Measurements from ENCODE around the gene GNB2. TPM values are rescaled to one million over a fixed set of nuclear protein-coding genes. Genes with fewer than 3 reads are reported as not detected.

Gene GNB2
- polyA plus RNA-seq, 1 experiment: 172 TPM

DNA sequence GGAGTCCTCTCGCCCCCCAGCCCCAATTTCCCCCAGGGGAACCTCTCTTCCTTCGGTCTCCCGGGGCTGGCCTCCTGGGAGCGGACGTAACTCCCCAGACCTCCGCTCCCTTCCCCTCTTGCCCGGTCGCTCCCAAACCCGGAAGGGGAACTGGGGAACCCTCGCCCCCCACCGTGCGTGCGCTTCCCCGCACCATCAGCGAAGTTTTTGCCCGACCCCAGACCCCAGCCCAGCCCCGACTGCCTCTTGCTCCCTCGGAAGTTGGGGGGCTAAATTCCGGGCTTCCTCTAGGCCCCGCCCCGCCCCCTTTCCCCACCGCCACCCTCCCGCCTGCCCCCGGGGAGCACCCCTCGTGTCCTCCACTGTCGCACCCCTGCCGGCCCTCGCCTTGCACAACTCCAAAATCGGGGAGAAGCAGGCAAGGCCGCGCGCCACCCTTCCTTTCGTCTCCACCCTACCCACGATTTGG lies 436 bp downstream of the GNB2 start:
- Histone ChIP-seq H3K27me3 (ENCODE audit: control insufficient read depth, insufficient read depth, low read length) (peaks cover 4% of the 10 kb centered on the region), H3K4me3 (ENCODE audit: low read depth, low read length) (peak overlapping the region; percentile 97), H3K36me3 (ENCODE audit: control insufficient read depth, insufficient read depth, low read length) (peaks cover 21% of the 10 kb centered on the region)
- TF ChIP-seq, protein P1, sequence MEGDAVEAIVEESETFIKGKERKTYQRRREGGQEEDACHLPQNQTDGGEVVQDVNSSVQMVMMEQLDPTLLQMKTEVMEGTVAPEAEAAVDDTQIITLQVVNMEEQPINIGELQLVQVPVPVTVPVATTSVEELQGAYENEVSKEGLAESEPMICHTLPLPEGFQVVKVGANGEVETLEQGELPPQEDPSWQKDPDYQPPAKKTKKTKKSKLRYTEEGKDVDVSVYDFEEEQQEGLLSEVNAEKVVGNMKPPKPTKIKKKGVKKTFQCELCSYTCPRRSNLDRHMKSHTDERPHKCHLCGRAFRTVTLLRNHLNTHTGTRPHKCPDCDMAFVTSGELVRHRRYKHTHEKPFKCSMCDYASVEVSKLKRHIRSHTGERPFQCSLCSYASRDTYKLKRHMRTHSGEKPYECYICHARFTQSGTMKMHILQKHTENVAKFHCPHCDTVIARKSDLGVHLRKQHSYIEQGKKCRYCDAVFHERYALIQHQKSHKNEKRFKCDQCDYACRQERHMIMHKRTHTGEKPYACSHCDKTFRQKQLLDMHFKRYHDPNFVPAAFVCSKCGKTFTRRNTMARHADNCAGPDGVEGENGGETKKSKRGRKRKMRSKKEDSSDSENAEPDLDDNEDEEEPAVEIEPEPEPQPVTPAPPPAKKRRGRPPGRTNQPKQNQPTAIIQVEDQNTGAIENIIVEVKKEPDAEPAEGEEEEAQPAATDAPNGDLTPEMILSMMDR (IDR thresholded peaks at IDR 0.05; ENCODE audit: insufficient read depth, low read depth, low read length): no peak
- ChIA-PET POLR2A (no interaction called here), CTCF (interaction anchor here (1.3 to 1.4 kb wide), 2 partner anchors 18 to 52 kb away, joined by 4 to 5 read pairs; no protein-coding TSS in a partner anchor)
- no peak for DNase-seq (ENCODE audit: low read depth)

DNA sequence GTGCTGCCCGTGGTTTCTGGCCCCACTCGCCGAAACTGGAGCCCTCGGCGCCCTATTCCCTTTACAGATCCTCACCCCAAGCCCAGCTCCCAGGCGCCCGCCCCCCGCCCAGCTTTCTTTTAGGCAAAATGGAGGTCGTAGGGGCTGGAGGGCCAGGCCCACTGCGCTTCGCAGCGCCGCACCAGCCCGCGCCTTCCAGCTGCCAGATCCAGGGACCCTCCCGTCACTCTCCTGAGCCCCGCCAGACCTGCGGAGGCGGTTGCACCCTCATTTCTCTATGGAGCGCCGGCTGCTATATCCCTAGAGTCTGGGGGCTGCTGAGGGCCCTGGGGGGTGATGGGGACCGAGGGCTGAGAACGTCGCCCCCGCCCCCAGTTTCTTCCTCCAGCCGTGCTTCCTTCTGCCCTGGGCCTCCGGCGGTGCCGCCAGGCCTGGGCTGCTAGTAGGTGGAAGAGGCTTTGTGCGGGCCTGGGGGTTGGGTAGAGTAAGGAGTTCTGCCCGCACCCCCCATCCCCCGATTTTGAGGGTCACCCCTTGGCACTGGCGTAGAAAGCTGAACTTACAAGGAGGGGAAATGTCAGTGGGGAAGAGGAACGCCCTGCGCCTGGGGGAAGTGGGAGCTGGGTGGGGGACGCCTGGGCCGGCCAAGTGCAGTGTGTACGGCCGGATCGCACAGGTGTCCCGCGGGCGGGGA lies 1.0 kb downstream of the GNB2 start:
- no peak for DNase-seq (ENCODE audit: low read depth)
- H3K36me3 ChIP-seq (ENCODE audit: control insufficient read depth, insufficient read depth, low read length): peaks cover 25% of the 10 kb centered on the region
- peak overlapping the region; percentile 97 for H3K4me3 ChIP-seq (ENCODE audit: low read depth, low read length)
- ChIA-PET CTCF (interaction anchor here (0.6 to 1.4 kb wide), 3 partner anchors 17 to 109 kb away, joined by 3 to 5 read pairs (median 4); no protein-coding TSS in a partner anchor), POLR2A (no interaction called here)
- peaks cover 4% of the 10 kb centered on the region for H3K27me3 ChIP-seq (ENCODE audit: control insufficient read depth, insufficient read depth, low read length)
- TF ChIP-seq, protein P1 (IDR thresholded peaks at IDR 0.05; ENCODE audit: insufficient read depth, low read depth, low read length): no peak

DNA sequence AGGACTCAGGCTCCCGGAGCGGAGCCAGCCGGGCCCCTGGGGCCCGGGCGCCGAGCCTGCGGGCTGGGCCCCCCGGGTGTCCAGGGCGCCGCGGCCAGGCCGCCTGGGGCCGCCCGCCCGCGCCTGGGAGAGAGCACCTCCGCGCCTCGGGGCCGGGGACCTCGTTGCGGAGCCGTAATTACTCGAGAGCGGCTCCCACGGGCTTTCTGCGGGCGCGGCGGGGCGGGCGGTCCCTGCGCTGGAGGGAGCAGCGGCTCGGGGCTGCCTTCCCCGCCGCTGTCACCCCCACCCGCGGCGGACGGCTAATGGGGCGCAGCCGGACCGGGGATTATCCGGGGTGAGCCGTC lies 1.5 kb downstream of the GNB2 start:
- DNase-seq (ENCODE audit: low read depth): no peak
- Histone ChIP-seq H3K27me3 (ENCODE audit: control insufficient read depth, insufficient read depth, low read length) (0 out of 2 replicates have a peak, but pooled peaks cover 2% of the 10 kb centered on the region), H3K36me3 (ENCODE audit: control insufficient read depth, insufficient read depth, low read length) (peaks cover 26% of the 10 kb centered on the region), H3K4me3 (ENCODE audit: low read depth, low read length) (peak overlapping the region; percentile 97)
- ChIA-PET CTCF (interaction anchor here (0.6 to 1.4 kb wide), 3 partner anchors 17 to 110 kb away, joined by 3 to 5 read pairs (median 4); no protein-coding TSS in a partner anchor), POLR2A (no interaction called here)
- TF ChIP-seq, protein P1 (IDR thresholded peaks at IDR 0.05; ENCODE audit: insufficient read depth, low read depth, low read length): no peak

DNA sequence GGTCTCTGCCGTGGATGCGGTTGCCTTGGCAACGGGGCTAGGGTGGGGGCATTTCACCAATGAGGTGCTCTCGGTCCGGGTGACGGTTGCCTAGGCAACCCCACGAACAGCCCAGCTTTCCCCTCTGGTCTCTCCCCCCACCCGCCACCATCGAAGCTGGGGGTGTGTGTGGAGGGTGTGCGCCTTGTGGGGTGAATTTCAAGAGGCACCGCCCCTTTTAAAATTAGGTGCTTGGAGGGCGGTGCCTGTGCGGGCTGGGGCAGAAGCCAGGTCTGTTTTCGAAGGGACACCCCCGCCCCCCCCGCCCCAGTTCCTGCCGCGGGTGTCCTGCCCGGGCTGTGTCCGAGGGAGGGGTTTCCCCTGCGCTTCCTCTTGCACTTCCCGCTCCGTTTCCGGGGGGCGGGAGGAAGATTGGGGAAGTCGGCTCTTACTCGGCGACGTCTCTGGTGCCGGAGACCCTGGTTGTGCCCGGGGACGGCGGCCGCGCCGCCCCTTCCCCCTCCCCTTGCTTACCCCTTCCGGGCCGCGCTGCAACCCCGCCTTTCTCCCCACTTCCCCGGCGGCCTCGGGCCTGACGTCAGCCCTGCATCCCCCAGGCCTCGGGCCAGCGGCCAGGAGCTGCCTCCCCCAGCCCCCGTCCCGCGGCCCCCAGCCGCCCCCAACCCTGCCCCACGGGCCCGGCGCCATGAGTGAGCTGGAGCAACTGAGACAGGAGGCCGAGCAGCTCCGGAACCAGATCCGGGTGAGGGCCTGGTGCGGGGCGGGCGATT lies 2.2 kb downstream of the GNB2 start:
- ChIA-PET CTCF (interaction anchor here (10.3 kb wide), 1 partner anchor 16 kb away, joined by 110 read pairs; the partner anchor contains the start of gene GIGYF1), POLR2A (interaction anchor here (0.6 kb wide), 2 partner anchors 17 to 89 kb away, joined by 3 read pairs; partner anchors contain the start of gene FBXO24)
- Histone ChIP-seq H3K36me3 (ENCODE audit: control insufficient read depth, insufficient read depth, low read length) (peaks cover 31% of the 10 kb centered on the region), H3K4me3 (ENCODE audit: low read depth, low read length) (peak overlapping the region; percentile 97), H3K27me3 (ENCODE audit: control insufficient read depth, insufficient read depth, low read length) (no peaks in the 10 kb centered on the region)
- TF ChIP-seq, protein P1 (IDR thresholded peaks at IDR 0.05; ENCODE audit: insufficient read depth, low read depth, low read length): no peak
- peak; percentile 12 for DNase-seq (ENCODE audit: low read depth)

Data from BJ (cell line).